HL-60 (cell line): ENCODE data around the gene TUBE1.

Source experiments
- CTCF ChIP-seq: IDR thresholded peaks from one replicate; pipeline ENCODE4 v1.5.1; 2011; ENCODE audit warnings: low read length, control low read depth, inconsistent platforms; ENCODE audit not compliant: insufficient read depth
- GABPA ChIP-seq: IDR thresholded peaks from 2 replicates; pipeline ENCODE4 v1.6.1; 2012; ENCODE audit warnings: low read depth
- POLR2AphosphoS5 ChIP-seq: IDR thresholded peaks from 2 replicates; pipeline ENCODE4 v1.6.1; 2012; ENCODE audit warnings: low read depth
- SPI1 ChIP-seq: IDR thresholded peaks from 2 replicates; pipeline ENCODE4 v1.6.1; 2012; ENCODE audit warnings: low read depth, mild to moderate bottlenecking, borderline replicate concordance
- TF ChIP-seq, protein P1 (sequence below): IDR thresholded peaks from 2 replicates; pipeline ENCODE4 v1.6.1; 2012; ENCODE audit warnings: low read depth; ENCODE audit not compliant: insufficient replicate concordance

DNA sequence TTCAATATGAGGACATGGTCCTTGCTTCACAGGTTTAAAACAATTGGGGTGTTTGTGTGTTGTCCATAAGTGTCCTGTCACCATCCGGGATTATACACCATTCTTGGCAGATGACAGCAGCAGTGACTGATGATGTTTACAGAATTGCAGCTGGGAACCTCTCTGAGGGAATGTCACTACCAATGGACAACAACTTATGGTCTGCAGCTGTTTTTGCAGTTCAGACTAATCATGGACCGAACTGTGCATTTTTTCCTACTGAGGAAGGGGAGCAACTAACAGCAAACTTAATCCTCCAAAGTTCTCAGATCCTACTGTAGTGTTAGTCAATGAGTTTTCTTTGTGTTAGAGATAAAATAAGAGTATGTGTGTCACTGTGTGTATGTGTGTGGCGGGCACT, 26.1 kb upstream of the TUBE1 start:
- TF ChIP-seq CTCF (no peak), POLR2AphosphoS5 (no peak), GABPA (no peak), SPI1 (no peak)
- TF ChIP-seq, protein P1, sequence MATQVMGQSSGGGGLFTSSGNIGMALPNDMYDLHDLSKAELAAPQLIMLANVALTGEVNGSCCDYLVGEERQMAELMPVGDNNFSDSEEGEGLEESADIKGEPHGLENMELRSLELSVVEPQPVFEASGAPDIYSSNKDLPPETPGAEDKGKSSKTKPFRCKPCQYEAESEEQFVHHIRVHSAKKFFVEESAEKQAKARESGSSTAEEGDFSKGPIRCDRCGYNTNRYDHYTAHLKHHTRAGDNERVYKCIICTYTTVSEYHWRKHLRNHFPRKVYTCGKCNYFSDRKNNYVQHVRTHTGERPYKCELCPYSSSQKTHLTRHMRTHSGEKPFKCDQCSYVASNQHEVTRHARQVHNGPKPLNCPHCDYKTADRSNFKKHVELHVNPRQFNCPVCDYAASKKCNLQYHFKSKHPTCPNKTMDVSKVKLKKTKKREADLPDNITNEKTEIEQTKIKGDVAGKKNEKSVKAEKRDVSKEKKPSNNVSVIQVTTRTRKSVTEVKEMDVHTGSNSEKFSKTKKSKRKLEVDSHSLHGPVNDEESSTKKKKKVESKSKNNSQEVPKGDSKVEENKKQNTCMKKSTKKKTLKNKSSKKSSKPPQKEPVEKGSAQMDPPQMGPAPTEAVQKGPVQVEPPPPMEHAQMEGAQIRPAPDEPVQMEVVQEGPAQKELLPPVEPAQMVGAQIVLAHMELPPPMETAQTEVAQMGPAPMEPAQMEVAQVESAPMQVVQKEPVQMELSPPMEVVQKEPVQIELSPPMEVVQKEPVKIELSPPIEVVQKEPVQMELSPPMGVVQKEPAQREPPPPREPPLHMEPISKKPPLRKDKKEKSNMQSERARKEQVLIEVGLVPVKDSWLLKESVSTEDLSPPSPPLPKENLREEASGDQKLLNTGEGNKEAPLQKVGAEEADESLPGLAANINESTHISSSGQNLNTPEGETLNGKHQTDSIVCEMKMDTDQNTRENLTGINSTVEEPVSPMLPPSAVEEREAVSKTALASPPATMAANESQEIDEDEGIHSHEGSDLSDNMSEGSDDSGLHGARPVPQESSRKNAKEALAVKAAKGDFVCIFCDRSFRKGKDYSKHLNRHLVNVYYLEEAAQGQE, result no peak
